ENCODE measurements around the gene MSL2.

The MSL2 gene

DNA sequence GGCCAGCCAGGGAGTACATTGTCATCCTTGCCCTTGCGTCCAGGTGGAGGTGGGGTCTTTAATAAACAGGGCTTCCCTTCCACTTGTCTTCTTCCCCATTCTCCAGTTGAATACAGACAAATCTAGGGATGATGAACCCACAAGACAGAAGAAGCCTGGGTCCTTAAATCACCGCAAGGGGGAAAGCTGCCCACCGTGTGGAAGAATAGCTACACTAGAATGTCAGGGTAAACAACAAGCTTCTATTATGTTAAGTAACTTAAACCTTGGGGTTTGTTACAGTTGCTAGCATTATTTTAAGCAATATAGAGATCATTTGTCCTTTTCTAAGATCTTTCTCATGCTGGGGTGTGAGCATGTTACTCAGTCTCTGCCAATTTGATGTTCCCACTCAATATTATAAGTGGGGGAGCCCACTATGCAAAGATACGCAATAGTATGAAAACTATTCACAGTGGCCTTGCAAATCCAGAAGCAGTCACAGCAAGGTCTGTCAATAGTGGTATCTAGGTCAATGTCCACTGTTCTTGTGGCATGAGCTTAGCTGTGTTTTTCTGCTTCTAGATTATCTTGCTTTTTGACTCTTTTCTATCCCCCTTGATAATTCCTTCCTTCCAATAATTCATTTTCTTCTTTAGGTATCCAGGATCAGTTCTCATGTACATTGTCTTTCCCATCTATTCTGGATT, 42.0 kb upstream of the MSL2 start:
- no peak overlapping the region for H3K4me2 ChIP-seq (ENCODE audit: low read length)
- no peaks in the 10 kb centered on the region for H3F3A ChIP-seq (ENCODE audit: insufficient read depth, low read length)
- H3K4me1 ChIP-seq (ENCODE audit: insufficient read depth, low read length, severe bottlenecking): no peaks in the 10 kb centered on the region
- H3K4me3 ChIP-seq (ENCODE audit: low read depth, low read length, poor library complexity, severe bottlenecking): no peak overlapping the region
- H3K36me3 ChIP-seq (ENCODE audit: insufficient read depth, low read length): no peaks in the 10 kb centered on the region
- H3K27me3 ChIP-seq (ENCODE audit: insufficient read depth, low read length): peaks cover 11% of the 10 kb centered on the region; the same call in 1 of the 2 replicates
- H3K9me2 ChIP-seq (ENCODE audit: low read depth, low read length): no peaks in the 10 kb centered on the region
- H3K9me3 ChIP-seq (ENCODE audit: low read length): no peaks in the 10 kb centered on the region
- H3K79me2 ChIP-seq (ENCODE audit: insufficient read depth, low read length): no peaks in the 10 kb centered on the region
- H4K20me1 ChIP-seq (ENCODE audit: insufficient read depth, low read length): no peaks in the 10 kb centered on the region
- no peak overlapping the region for H3K9ac ChIP-seq (ENCODE audit: low read length)
- H3K27ac ChIP-seq (ENCODE audit: low read depth, low read length, poor library complexity, severe bottlenecking): no peak overlapping the region
- no peak overlapping the region for H2AFZ ChIP-seq (ENCODE audit: low read length)
- TF ChIP-seq CTCF (IDR thresholded peaks at IDR 0.05; ENCODE audit: low read length): no peak
- TF ChIP-seq EZH2 (IDR thresholded peaks at IDR 0.05; ENCODE audit: borderline replicate concordance, low read length): no peak

- Histone ChIP-seq H2AFZ (ENCODE audit: low read length) (no peak overlapping the region), H3K27ac (ENCODE audit: low read depth, low read length, poor library complexity, severe bottlenecking) (no peak overlapping the region), H4K20me1 (ENCODE audit: insufficient read depth, low read length) (no peaks in the 10 kb centered on the region), H3F3A (ENCODE audit: insufficient read depth, low read length) (no peaks in the 10 kb centered on the region), H3K4me2 (ENCODE audit: low read length) (no peak overlapping the region), H3K36me3 (ENCODE audit: insufficient read depth, low read length) (no peaks in the 10 kb centered on the region), H3K9me2 (ENCODE audit: low read depth, low read length) (no peaks in the 10 kb centered on the region), H3K4me1 (ENCODE audit: insufficient read depth, low read length, severe bottlenecking) (no peaks in the 10 kb centered on the region), H3K79me2 (ENCODE audit: insufficient read depth, low read length) (no peaks in the 10 kb centered on the region), H3K9ac (ENCODE audit: low read length) (no peak overlapping the region), H3K9me3 (ENCODE audit: low read length) (no peaks in the 10 kb centered on the region), H3K27me3 (ENCODE audit: insufficient read depth, low read length) (peaks cover 11% of the 10 kb centered on the region; the same call in 1 of the 2 replicates), H3K4me3 (ENCODE audit: low read depth, low read length, poor library complexity, severe bottlenecking) (no peak overlapping the region)
- no peak for TF ChIP-seq CTCF (IDR thresholded peaks at IDR 0.05; ENCODE audit: low read length)
- TF ChIP-seq EZH2 (IDR thresholded peaks at IDR 0.05; ENCODE audit: borderline replicate concordance, low read length): no peak
Measured at GRCh38 chr3:136237103-136237502, 41.0 kb upstream of the MSL2 start.

- peaks cover 11% of the 10 kb centered on the region; the same call in 1 of the 2 replicates for H3K27me3 ChIP-seq (ENCODE audit: insufficient read depth, low read length)
- H3K9ac ChIP-seq (ENCODE audit: low read length): no peak overlapping the region
- no peak overlapping the region for H3K27ac ChIP-seq (ENCODE audit: low read depth, low read length, poor library complexity, severe bottlenecking)
- H3K4me3 ChIP-seq (ENCODE audit: low read depth, low read length, poor library complexity, severe bottlenecking): no peak overlapping the region
- no peaks in the 10 kb centered on the region for H3K9me3 ChIP-seq (ENCODE audit: low read length)
- H4K20me1 ChIP-seq (ENCODE audit: insufficient read depth, low read length): no peaks in the 10 kb centered on the region
- TF ChIP-seq EZH2 (IDR thresholded peaks at IDR 0.05; ENCODE audit: borderline replicate concordance, low read length) (no peak), CTCF (IDR thresholded peaks at IDR 0.05; ENCODE audit: low read length) (no peak)
- H3K4me1 ChIP-seq (ENCODE audit: insufficient read depth, low read length, severe bottlenecking): no peaks in the 10 kb centered on the region
- no peaks in the 10 kb centered on the region for H3F3A ChIP-seq (ENCODE audit: insufficient read depth, low read length)
- H3K9me2 ChIP-seq (ENCODE audit: low read depth, low read length): no peaks in the 10 kb centered on the region
- H2AFZ ChIP-seq (ENCODE audit: low read length): no peak overlapping the region
- H3K79me2 ChIP-seq (ENCODE audit: insufficient read depth, low read length): no peaks in the 10 kb centered on the region
- H3K36me3 ChIP-seq (ENCODE audit: insufficient read depth, low read length): no peaks in the 10 kb centered on the region
- no peak overlapping the region for H3K4me2 ChIP-seq (ENCODE audit: low read length)
Measured at GRCh38 chr3:136236109-136236508, 40.0 kb upstream of the MSL2 start.

Measured in OCI-LY1 (cell line).